Measurements from ENCODE around the gene LONRF2. TPM values are rescaled to one million over a fixed set of nuclear protein-coding genes. Genes with fewer than 3 reads are reported as not detected.

LONRF2 gene
- total and polyA plus RNA-seq, 8 donors: 2.0 to 7.1 (median 6.8) TPM

- Histone ChIP-seq H3K4me3 (no peak overlapping the region), H3K27me3 (no peaks in the 10 kb centered on the region), H3K4me1 (no peaks in the 10 kb centered on the region), H3K27ac (no peak overlapping the region), H3K36me3 (no peaks in the 10 kb centered on the region), H3K9me3 (no peaks in the 10 kb centered on the region)
- no peak for TF ChIP-seq CTCF (IDR thresholded peaks at IDR 0.05)
- no peak for FAIRE-seq
- intact Hi-C loops (cut with DNase I): loop anchor here in 1 of 3 donors (5.0 kb wide), 1 partner anchor 425 kb away; no protein-coding TSS in a partner anchor
- DNase-seq: no peak
- ATAC-seq: no peak
- WGBS, 2 donors: 87 to 92% methylated on average over 11 of the region's 11 CpGs
Measured at GRCh38 chr2:100242476-100242875, 79.8 kb downstream of the LONRF2 start.

- FAIRE-seq (no peak), ATAC-seq (no peak), DNase-seq (no peak)
- no peaks in the 10 kb centered on the region for H3K4me1 ChIP-seq
- no peaks in the 10 kb centered on the region for H3K9me3 ChIP-seq
- no peak overlapping the region for H3K27ac ChIP-seq
- no peaks in the 10 kb centered on the region for H3K27me3 ChIP-seq
- WGBS, 2 donors: 63 to 84% methylated on average over 6 of the region's 6 CpGs
- no peaks in the 10 kb centered on the region for H3K36me3 ChIP-seq
- no peak overlapping the region for H3K4me3 ChIP-seq
- TF ChIP-seq CTCF (IDR thresholded peaks at IDR 0.05): no peak
- intact Hi-C loops (cut with DNase I): loop anchor here in 1 of 3 donors (5.0 kb wide), 1 partner anchor 424 kb away; no protein-coding TSS in a partner anchor
Measured at GRCh38 chr2:100241236-100241635, 81.1 kb downstream of the LONRF2 start.

- H3K4me3 ChIP-seq: no peak overlapping the region
- TF ChIP-seq CTCF (IDR thresholded peaks at IDR 0.05): no peak
- H3K27me3 ChIP-seq: no peaks in the 10 kb centered on the region
- H3K27ac ChIP-seq: no peak overlapping the region
- 87 to 90% methylated on average over 10 of the region's 10 CpGs for WGBS, 2 donors
- intact Hi-C loops (cut with DNase I): loop anchor here in 1 of 3 donors (5.0 kb wide), 1 partner anchor 423 kb away; no protein-coding TSS in a partner anchor
- DNase-seq (no peak), FAIRE-seq (no peak), ATAC-seq (no peak)
- no peaks in the 10 kb centered on the region for H3K9me3 ChIP-seq
- H3K4me1 ChIP-seq: no peaks in the 10 kb centered on the region
- no peaks in the 10 kb centered on the region for H3K36me3 ChIP-seq
Measured at GRCh38 chr2:100240386-100240785, 81.9 kb downstream of the LONRF2 start.

GRCh38 chr2:100239486-100240210, 82.7 kb downstream of the LONRF2 start:
- 74 to 76% methylated on average over 12 of the region's 12 CpGs for WGBS, 2 donors
- intact Hi-C loops (cut with DNase I): loop anchor here in 1 of 3 donors (5.0 kb wide), 1 partner anchor 422 kb away; no protein-coding TSS in a partner anchor
- no peak for ATAC-seq
- no peak for DNase-seq
- Histone ChIP-seq H3K27me3 (no peaks in the 10 kb centered on the region), H3K36me3 (no peaks in the 10 kb centered on the region), H3K4me1 (no peaks in the 10 kb centered on the region), H3K27ac (no peak overlapping the region), H3K9me3 (no peaks in the 10 kb centered on the region), H3K4me3 (no peak overlapping the region)
- no peak for FAIRE-seq
- no peak for TF ChIP-seq CTCF (IDR thresholded peaks at IDR 0.05)

- no peaks in the 10 kb centered on the region for H3K27me3 ChIP-seq
- H3K4me3 ChIP-seq: no peak overlapping the region
- TF ChIP-seq CTCF (IDR thresholded peaks at IDR 0.05): no peak
- FAIRE-seq (no peak), ATAC-seq (no peak), DNase-seq (no peak)
- H3K4me1 ChIP-seq: no peaks in the 10 kb centered on the region
- H3K36me3 ChIP-seq: no peaks in the 10 kb centered on the region
- intact Hi-C loops (cut with DNase I): no loop called here
- no peaks in the 10 kb centered on the region for H3K9me3 ChIP-seq
- H3K27ac ChIP-seq: no peak overlapping the region
- 75 to 81% methylated on average over 8 of the region's 8 CpGs for WGBS, 2 donors
Measured at GRCh38 chr2:100238471-100238870, 83.8 kb downstream of the LONRF2 start.
